ENCODE results near the gene MIF4GD.

- no peak for TF ChIP-seq CTCF (IDR thresholded peaks at IDR 0.05)
- no peak for TF ChIP-seq POLR2A (IDR thresholded peaks at IDR 0.05)
Measured at GRCh38 chr17:75252039-75252816, 18.8 kb downstream of the MIF4GD start.
